ENCODE measurements around the gene PRRC2C. TPM values are rescaled to one million over a fixed set of nuclear protein-coding genes. Genes with fewer than 3 reads are reported as not detected.
"Not testable (repeated sequence)": the region's sequence is repeated elsewhere in the genome, so short reads cannot be mapped to it uniquely, and the experiment has no call there.

Gene PRRC2C
- total RNA-seq, 1 experiment from 2014 or later, result 267 TPM

DNA sequence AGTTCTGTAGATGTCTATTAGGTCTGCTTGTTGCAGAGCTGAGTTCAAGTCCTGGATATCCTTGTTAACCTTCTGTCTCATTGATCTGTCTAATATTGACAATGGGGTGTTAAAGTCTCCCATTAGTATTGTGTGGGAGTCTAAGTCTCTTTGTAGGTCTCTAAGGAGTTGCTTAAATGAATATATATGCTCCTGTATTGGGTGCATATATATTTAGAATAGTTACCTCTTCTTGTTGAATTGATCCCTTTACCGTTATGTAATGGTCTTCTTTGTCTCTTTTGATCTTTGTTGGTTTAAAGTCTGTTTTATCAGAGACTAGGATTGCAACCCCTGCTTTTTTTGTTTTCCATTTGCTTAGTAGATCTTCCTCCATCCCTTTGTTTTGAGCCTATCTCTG, 68.6 kb downstream of the PRRC2C start:
- not testable (repeated sequence) for H3K14ac ChIP-seq (ENCODE audit: insufficient read depth, low read length); H3K4me1 ChIP-seq (ENCODE audit: insufficient read depth, low read length); H2BK5ac ChIP-seq (ENCODE audit: insufficient read length, low read length); H3K27ac Mint-ChIP-seq; H3K56ac ChIP-seq (ENCODE audit: insufficient read length, low read depth, low read length); H2AFZ ChIP-seq (ENCODE audit: low read length); H3K27me3 ChIP-seq (ENCODE audit: insufficient read depth, low read length); H3K4me1 Mint-ChIP-seq; H3K23ac ChIP-seq (ENCODE audit: insufficient read length, low read depth, low read length); H3K23me2 ChIP-seq (ENCODE audit: insufficient read length, low read depth, low read length, poor library complexity, severe bottlenecking); H4K91ac ChIP-seq (ENCODE audit: insufficient read length, low read depth, low read length); H3K27me3 Mint-ChIP-seq (ENCODE audit: low read depth); H3K4me3 Mint-ChIP-seq; H3K18ac ChIP-seq (ENCODE audit: insufficient read length, low read depth, low read length); H2BK15ac ChIP-seq (ENCODE audit: low read depth, low read length); DNase-seq; H3K9ac ChIP-seq (ENCODE audit: extremely low read depth, insufficient read length, low read length); H3K27ac ChIP-seq (ENCODE audit: insufficient read length, low read depth, low read length); H2BK120ac ChIP-seq (ENCODE audit: low read depth, low read length, poor library complexity, severe bottlenecking); H2BK12ac ChIP-seq (ENCODE audit: insufficient read length, low read depth, low read length); H2AK5ac ChIP-seq (ENCODE audit: insufficient read length, low read length); H4K5ac ChIP-seq (ENCODE audit: insufficient read length, low read depth, low read length); H2BK20ac ChIP-seq (ENCODE audit: low read depth, low read length, poor library complexity, severe bottlenecking); H3T11ph ChIP-seq (ENCODE audit: low read length); H3K79me1 ChIP-seq (ENCODE audit: insufficient read depth, low read depth, low read length, poor library complexity, severe bottlenecking); H3K4me2 ChIP-seq (ENCODE audit: insufficient read depth, insufficient read length, low read length); H4K8ac ChIP-seq (replicated peaks; ENCODE audit: insufficient read length, low read depth, low read length); H3K4ac ChIP-seq (ENCODE audit: low read depth, low read length); H3K79me2 ChIP-seq (ENCODE audit: insufficient read depth, low read length); H4K20me1 ChIP-seq (ENCODE audit: control insufficient read depth, insufficient read depth, insufficient read length)
- Mint-ChIP-seq H3K9me3 (peaks cover 38 to 61% of the 10 kb centered on the region in 2 experiments), H3K36me3 (ENCODE audit: insufficient read depth in 1 of 3, low read depth in 3 of 3) (peaks cover 99 to 100% (median 99%) of the 10 kb centered on the region in 3 experiments)
- no CpG with 5 or more reads among the region's 1 CpG for WGBS (ENCODE audit: extremely low coverage, insufficient read length, low lambda C conversion rate)
- H3K9me3 ChIP-seq (ENCODE audit: control insufficient read depth, low read depth, low read length), result peaks cover 12% of the 10 kb centered on the region
